ENCODE data around the gene CNRIP1.

DNA sequence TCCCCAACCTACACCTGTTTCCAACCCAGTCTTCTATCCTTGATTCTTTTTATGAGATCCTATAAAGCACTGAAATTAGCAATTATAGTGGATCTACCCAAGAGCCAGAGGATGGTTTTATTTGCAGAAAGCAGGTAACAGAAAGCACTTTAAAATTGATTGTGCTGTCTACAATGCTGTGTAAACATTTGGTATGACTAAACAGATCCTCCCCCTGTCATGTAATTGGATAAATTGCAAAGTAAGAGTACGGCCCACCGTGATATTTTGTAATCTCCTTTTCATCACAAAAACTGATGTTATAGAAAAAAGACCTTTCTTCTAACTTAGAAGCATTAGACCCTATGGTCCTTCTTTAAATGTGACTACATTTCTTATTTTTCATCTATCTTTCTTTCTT is 56.1 kb downstream of the CNRIP1 start:
- TF ChIP-seq, protein P1, sequence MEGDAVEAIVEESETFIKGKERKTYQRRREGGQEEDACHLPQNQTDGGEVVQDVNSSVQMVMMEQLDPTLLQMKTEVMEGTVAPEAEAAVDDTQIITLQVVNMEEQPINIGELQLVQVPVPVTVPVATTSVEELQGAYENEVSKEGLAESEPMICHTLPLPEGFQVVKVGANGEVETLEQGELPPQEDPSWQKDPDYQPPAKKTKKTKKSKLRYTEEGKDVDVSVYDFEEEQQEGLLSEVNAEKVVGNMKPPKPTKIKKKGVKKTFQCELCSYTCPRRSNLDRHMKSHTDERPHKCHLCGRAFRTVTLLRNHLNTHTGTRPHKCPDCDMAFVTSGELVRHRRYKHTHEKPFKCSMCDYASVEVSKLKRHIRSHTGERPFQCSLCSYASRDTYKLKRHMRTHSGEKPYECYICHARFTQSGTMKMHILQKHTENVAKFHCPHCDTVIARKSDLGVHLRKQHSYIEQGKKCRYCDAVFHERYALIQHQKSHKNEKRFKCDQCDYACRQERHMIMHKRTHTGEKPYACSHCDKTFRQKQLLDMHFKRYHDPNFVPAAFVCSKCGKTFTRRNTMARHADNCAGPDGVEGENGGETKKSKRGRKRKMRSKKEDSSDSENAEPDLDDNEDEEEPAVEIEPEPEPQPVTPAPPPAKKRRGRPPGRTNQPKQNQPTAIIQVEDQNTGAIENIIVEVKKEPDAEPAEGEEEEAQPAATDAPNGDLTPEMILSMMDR (IDR thresholded peaks at IDR 0.05) = no peak
- no peak for TF ChIP-seq POLR2A (IDR thresholded peaks at IDR 0.05)
